Measurements from ENCODE around the gene HSPB7.
A peak's percentile ranks its signal among the peaks of the same experiment; 100 is the strongest.
"Not testable (repeated sequence)": the region's sequence is repeated elsewhere in the genome, so short reads cannot be mapped to it uniquely, and the experiment has no call there.

The HSPB7 gene

GRCh38 chr1:16005597-16005996, 12.2 kb downstream of the HSPB7 start:
- no peaks in the 10 kb centered on the region for H3K9me3 ChIP-seq (ENCODE audit: control insufficient read depth, insufficient read depth, low read depth, low read length)
- no peaks in the 10 kb centered on the region for H3K4me1 ChIP-seq (ENCODE audit: control insufficient read depth, insufficient read depth, low read length)
- TF ChIP-seq PRDM10 (tag by site-specific recombination; IDR thresholded peaks at IDR 0.05) = peak; percentile 88
- no peak for TF ChIP-seq ZNF184 (tag by site-specific recombination; IDR thresholded peaks at IDR 0.05)
- no peak overlapping the region for H3K4me3 ChIP-seq (ENCODE audit: low read depth, low read length)
- no peaks in the 10 kb centered on the region for H3K36me3 ChIP-seq (ENCODE audit: control insufficient read depth in 2 of 2, insufficient read depth in 1 of 2, low read length in 2 of 2)
- no peak overlapping the region for H3K27ac ChIP-seq (ENCODE audit: extremely low read depth, low read depth, low read length)
- CTCF ChIA-PET = interaction anchor here (0.5 to 1.1 kb wide), 5 partner anchors 48 to 190 kb away, joined by 3 to 4 read pairs (median 3); no protein-coding TSS in a partner anchor
- POLR2A ChIA-PET = no interaction called here

GRCh38 chr1:16001274-16001673, 16.6 kb downstream of the HSPB7 start:
- ChIA-PET POLR2A (interaction anchor here (0.6 kb wide), 1 partner anchor 196 kb away, joined by 5 read pairs; no protein-coding TSS in a partner anchor), CTCF (interaction anchor here (0.6 kb wide), 2 partner anchors 171 to 211 kb away, joined by 3 read pairs; no protein-coding TSS in a partner anchor)
- H3K36me3 ChIP-seq (ENCODE audit: control insufficient read depth in 2 of 2, insufficient read depth in 1 of 2, low read length in 2 of 2); H3K9me3 ChIP-seq (ENCODE audit: control insufficient read depth, insufficient read depth, low read depth, low read length); H3K27ac ChIP-seq (ENCODE audit: extremely low read depth, low read depth, low read length); H3K4me3 ChIP-seq (ENCODE audit: low read depth, low read length); H3K4me1 ChIP-seq (ENCODE audit: control insufficient read depth, insufficient read depth, low read length): not testable (repeated sequence)
- 0 out of 2 replicates have a peak, but pooled peaks have one; percentile 15 for TF ChIP-seq ZNF121 (tag by site-specific recombination; IDR thresholded peaks at IDR 0.05)

GRCh38 chr1:15998929-15999328, 18.9 kb downstream of the HSPB7 start:
- Histone ChIP-seq H3K4me1 (ENCODE audit: control insufficient read depth, insufficient read depth, low read length) (no peaks in the 10 kb centered on the region), H3K36me3 (ENCODE audit: control insufficient read depth in 2 of 2, insufficient read depth in 1 of 2, low read length in 2 of 2) (no peaks in the 10 kb centered on the region), H3K27ac (ENCODE audit: extremely low read depth, low read depth, low read length) (no peak overlapping the region), H3K9me3 (ENCODE audit: control insufficient read depth, insufficient read depth, low read depth, low read length) (no peaks in the 10 kb centered on the region), H3K4me3 (ENCODE audit: low read depth, low read length) (no peak overlapping the region)
- CTCF ChIA-PET = interaction anchor here (1.0 to 1.6 kb wide), 2 partner anchors 11 to 14 kb away, joined by 3 to 5 read pairs; no protein-coding TSS in a partner anchor
- POLR2A ChIA-PET = no interaction called here
- no peak for TF ChIP-seq ZSCAN5A (tag by site-specific recombination; IDR thresholded peaks at IDR 0.05)
- TF ChIP-seq ZNF623 (tag by site-specific recombination; IDR thresholded peaks at IDR 0.05) = peak; percentile 97

- Histone ChIP-seq H3K27ac (ENCODE audit: extremely low read depth, low read depth, low read length) (no peak overlapping the region), H3K4me3 (ENCODE audit: low read depth, low read length) (no peak overlapping the region), H3K9me3 (ENCODE audit: control insufficient read depth, insufficient read depth, low read depth, low read length) (no peaks in the 10 kb centered on the region), H3K4me1 (ENCODE audit: control insufficient read depth, insufficient read depth, low read length) (no peaks in the 10 kb centered on the region), H3K36me3 (ENCODE audit: control insufficient read depth in 2 of 2, insufficient read depth in 1 of 2, low read length in 2 of 2) (no peaks in the 10 kb centered on the region)
- ChIA-PET CTCF (interaction anchor here (0.5 to 1.6 kb wide), 3 partner anchors 10 to 182 kb away, joined by 3 to 4 read pairs (median 3); partner anchors contain the start of gene FAM131C), POLR2A (interaction anchor here (0.5 kb wide), 1 partner anchor 182 kb away, joined by 4 read pairs; no protein-coding TSS in a partner anchor)
- TF ChIP-seq ZNF26 (tag by site-specific recombination; IDR thresholded peaks at IDR 0.05) = no peak
- no peak for TF ChIP-seq HIC1 (tag by site-specific recombination; IDR thresholded peaks at IDR 0.05)
- TF ChIP-seq ZNF664 (tag by site-specific recombination; IDR thresholded peaks at IDR 0.05) = 0 out of 2 replicates have a peak, but pooled peaks have one; percentile 11
- peak; percentile 98 for TF ChIP-seq ZNF623 (tag by site-specific recombination; IDR thresholded peaks at IDR 0.05)
Observed at GRCh38 chr1:15997637-15998280, 20.1 kb downstream of the HSPB7 start.

Measured in HEK293 (cell line).